SU-DHL-6 (cell line): ENCODE data around the gene SNAP29.

Experiments used
- H2AFZ ChIP-seq: fragments of 200-600 bp; sonication (generic); 2 replicates; pipeline ENCODE4 v1.6.1; 2014; ENCODE audit warnings: low read depth, mild to moderate bottlenecking, moderate library complexity, mixed read lengths, antibody characterized with exemption, low read length; ENCODE audit not compliant: severe bottlenecking
- H3F3A ChIP-seq: fragments of 200-600 bp; shearing (Covaris generic); 2 replicates; pipeline ENCODE4 v1.6.0; 2016; ENCODE audit warnings: antibody characterized with exemption, mild to moderate bottlenecking; ENCODE audit not compliant: insufficient read depth
- H3K27ac ChIP-seq: fragments of 200-600 bp; sonication (generic); 2 replicates; pipeline ENCODE4 v1.5.1; 2016; ENCODE audit warnings: low read depth, mild to moderate bottlenecking, low read length, moderate library complexity, mixed read lengths
- H3K27me3 ChIP-seq: fragments of 200-600 bp; sonication (generic), shearing (Covaris generic); 2 replicates; pipeline ENCODE4 v1.6.0; 2014; ENCODE audit warnings: mild to moderate bottlenecking, low read length
- H3K36me3 ChIP-seq: fragments of 200-600 bp; sonication (generic); 2 replicates; pipeline ENCODE4 v1.6.1; 2014; ENCODE audit warnings: mild to moderate bottlenecking, low read length, mixed read lengths
- H3K4me2 ChIP-seq: fragments of 300-600, 200-600 bp; shearing (Covaris generic), sonication (generic); 2 replicates; pipeline ENCODE4 v1.6.0; 2014; ENCODE audit warnings: low read length, low read depth, mild to moderate bottlenecking; ENCODE audit not compliant: poor library complexity, severe bottlenecking
- H3K4me3 ChIP-seq: fragments of 200-600 bp; sonication (generic); 2 replicates; pipeline ENCODE4 v1.5.1; 2014; ENCODE audit warnings: antibody characterized with exemption, low read length, mild to moderate bottlenecking, mixed read lengths; ENCODE audit not compliant: insufficient read depth, poor library complexity, severe bottlenecking
- H3K79me2 ChIP-seq: fragments of 200-600 bp; sonication (generic); 2 replicates; pipeline ENCODE4 v1.6.1; 2014; ENCODE audit warnings: mild to moderate bottlenecking, low read length, moderate library complexity; ENCODE audit not compliant: insufficient read depth
- H3K9ac ChIP-seq: fragments of 200-600 bp; sonication (generic); 2 replicates; pipeline ENCODE4 v1.7.0; 2014; ENCODE audit warnings: mild to moderate bottlenecking, low read length
- H3K9me2 ChIP-seq: fragments of 200-600 bp; sonication (generic); replicated peaks from 2 replicates; pipeline ENCODE4 v1.6.1; 2014; ENCODE audit warnings: low read length; ENCODE audit not compliant: insufficient read depth
- H3K9me3 ChIP-seq: fragments of 200-600 bp; sonication (generic); 2 replicates; pipeline ENCODE4 v1.6.1; 2014; ENCODE audit warnings: low read length, mixed read lengths; ENCODE audit not compliant: insufficient read depth
- H4K20me1 ChIP-seq: fragments of 200-600 bp; sonication (generic); 2 replicates; pipeline ENCODE4 v1.6.1; 2014; ENCODE audit warnings: low read depth, mild to moderate bottlenecking, antibody characterized with exemption, low read length, moderate library complexity, mixed read lengths
- EZH2phosphoT487 ChIP-seq: fragments of 200-600 bp; sonication (generic), shearing (Covaris generic); conservative IDR thresholded peaks from 2 replicates; pipeline ENCODE4 v1.6.1; 2018; ENCODE audit warnings: mild to moderate bottlenecking, antibody characterized with exemption, low read length, moderate library complexity, mixed read lengths
- TF ChIP-seq, protein P1 (sequence below): fragments of 200-600 bp; sonication (generic); IDR thresholded peaks from one replicate; pipeline ENCODE4 v1.5.1; 2017; ENCODE audit warnings: antibody characterized with exemption, mild to moderate bottlenecking, low read length, moderate library complexity; ENCODE audit not compliant: insufficient read depth, poor library complexity, severe bottlenecking

Gene SNAP29

DNA sequence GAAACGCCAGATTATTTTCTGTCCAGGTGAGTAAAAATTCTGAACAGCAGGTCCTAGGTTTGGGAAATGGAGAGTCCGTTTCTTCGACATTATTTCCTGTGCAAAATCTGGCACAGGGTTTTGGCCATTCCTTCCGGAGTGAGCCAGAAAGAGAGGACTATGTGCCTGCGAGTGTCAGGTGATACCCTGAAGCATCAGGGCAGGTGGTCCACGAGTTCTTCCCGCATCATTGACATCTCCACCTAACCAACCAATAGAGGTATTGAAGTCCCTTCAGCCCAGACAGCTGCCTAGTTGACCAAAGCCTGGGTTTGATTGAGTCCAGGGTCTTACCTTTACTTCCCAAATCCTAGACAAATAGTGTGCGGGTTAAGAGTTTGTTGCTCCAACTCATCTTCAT is 808 bp downstream of the SNAP29 start:
- Histone ChIP-seq H3K9me2 (no peaks in the 10 kb centered on the region), H3K4me3 (peak overlapping the region; percentile 66), H3K9ac (peak overlapping the region; percentile 81), H4K20me1 (no peaks in the 10 kb centered on the region), H2AFZ (peak overlapping the region; percentile 91), H3K27ac (no peak overlapping the region), H3F3A (no peaks in the 10 kb centered on the region), H3K27me3 (no peaks in the 10 kb centered on the region), H3K36me3 (no peaks in the 10 kb centered on the region), H3K79me2 (peaks cover 42% of the 10 kb centered on the region), H3K4me2 (peak overlapping the region; percentile 73), H3K9me3 (no peaks in the 10 kb centered on the region)
- no peak for TF ChIP-seq EZH2phosphoT487
- TF ChIP-seq, protein P1, sequence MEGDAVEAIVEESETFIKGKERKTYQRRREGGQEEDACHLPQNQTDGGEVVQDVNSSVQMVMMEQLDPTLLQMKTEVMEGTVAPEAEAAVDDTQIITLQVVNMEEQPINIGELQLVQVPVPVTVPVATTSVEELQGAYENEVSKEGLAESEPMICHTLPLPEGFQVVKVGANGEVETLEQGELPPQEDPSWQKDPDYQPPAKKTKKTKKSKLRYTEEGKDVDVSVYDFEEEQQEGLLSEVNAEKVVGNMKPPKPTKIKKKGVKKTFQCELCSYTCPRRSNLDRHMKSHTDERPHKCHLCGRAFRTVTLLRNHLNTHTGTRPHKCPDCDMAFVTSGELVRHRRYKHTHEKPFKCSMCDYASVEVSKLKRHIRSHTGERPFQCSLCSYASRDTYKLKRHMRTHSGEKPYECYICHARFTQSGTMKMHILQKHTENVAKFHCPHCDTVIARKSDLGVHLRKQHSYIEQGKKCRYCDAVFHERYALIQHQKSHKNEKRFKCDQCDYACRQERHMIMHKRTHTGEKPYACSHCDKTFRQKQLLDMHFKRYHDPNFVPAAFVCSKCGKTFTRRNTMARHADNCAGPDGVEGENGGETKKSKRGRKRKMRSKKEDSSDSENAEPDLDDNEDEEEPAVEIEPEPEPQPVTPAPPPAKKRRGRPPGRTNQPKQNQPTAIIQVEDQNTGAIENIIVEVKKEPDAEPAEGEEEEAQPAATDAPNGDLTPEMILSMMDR, result no peak

DNA sequence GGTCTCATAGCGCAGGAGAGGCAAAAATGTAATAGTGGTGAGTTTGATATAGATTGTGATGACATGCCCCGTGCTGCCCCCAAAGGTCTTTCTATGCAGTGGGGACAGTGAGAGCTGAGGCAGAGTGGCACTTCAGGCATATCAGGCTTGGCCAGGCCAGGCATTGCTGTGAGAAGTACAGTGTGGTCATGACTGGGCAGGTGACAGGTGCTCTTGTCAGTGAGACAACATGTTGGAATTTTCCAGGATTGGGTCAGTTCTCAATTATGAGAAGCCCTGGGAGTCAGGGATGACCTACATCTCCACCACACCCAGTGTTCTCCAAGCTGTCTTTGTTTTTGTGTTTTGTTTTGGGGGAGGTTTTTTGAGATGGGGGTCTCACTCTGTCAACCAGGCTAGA is 3.7 kb downstream of the SNAP29 start:
- Histone ChIP-seq H3K4me2 (no peak overlapping the region), H3F3A (no peaks in the 10 kb centered on the region), H2AFZ (no peak overlapping the region), H3K79me2 (peaks cover 16% of the 10 kb centered on the region), H3K9me3 (no peaks in the 10 kb centered on the region), H3K27me3 (no peaks in the 10 kb centered on the region), H3K9me2 (no peaks in the 10 kb centered on the region), H3K9ac (no peak overlapping the region), H4K20me1 (no peaks in the 10 kb centered on the region), H3K4me3 (no peak overlapping the region), H3K27ac (no peak overlapping the region), H3K36me3 (no peaks in the 10 kb centered on the region)
- no peak for TF ChIP-seq EZH2phosphoT487
- TF ChIP-seq, protein P1, result no peak

DNA sequence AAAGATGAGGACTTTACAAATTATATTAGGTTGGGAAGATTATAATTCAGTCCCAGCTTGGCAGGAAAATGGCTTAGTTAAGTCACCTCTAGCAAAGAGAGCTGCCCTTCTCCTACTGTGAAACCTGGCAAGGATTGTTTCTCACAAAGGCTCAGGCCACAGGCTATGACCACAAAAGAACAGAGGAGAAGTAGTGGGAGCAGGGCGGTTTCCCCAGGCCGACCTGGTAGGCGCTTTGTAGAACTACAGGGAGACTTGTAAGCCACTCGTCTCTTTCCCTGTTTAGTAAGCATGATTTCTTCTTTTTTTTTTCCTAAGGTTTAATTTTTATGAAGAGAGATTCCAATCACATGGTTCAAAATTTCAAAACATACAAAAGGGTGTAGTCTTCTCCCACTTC is 4.6 kb downstream of the SNAP29 start:
- H3K9ac ChIP-seq, result no peak overlapping the region
- H3K36me3 ChIP-seq, result no peaks in the 10 kb centered on the region
- peaks cover 10% of the 10 kb centered on the region; the same call in 1 of the 2 replicates for H3K79me2 ChIP-seq
- no peaks in the 10 kb centered on the region for H4K20me1 ChIP-seq
- H3K27me3 ChIP-seq, result no peaks in the 10 kb centered on the region
- H3K4me3 ChIP-seq, result no peak overlapping the region
- no peak overlapping the region for H3K4me2 ChIP-seq
- no peak overlapping the region for H2AFZ ChIP-seq
- no peaks in the 10 kb centered on the region for H3K9me3 ChIP-seq
- no peak overlapping the region for H3K27ac ChIP-seq
- no peaks in the 10 kb centered on the region for H3F3A ChIP-seq
- TF ChIP-seq EZH2phosphoT487, result no peak
- TF ChIP-seq, protein P1, result no peak
- H3K9me2 ChIP-seq, result no peaks in the 10 kb centered on the region
